K562 (cell line): ENCODE data around the gene NR6A1. TPM values are rescaled to one million over a fixed set of nuclear protein-coding genes. Genes with fewer than 3 reads are reported as not detected.

Experiments used
- ATAC-seq: fragments of 200-7000 bp; cut with Tn5 transposase; 3 replicates; pipeline ENCODE4 v1.9.1; 2020; ENCODE audit warnings: moderate library complexity
- BruUV-seq: library from RNA; stranded (reverse); fragments of 400-500 nt; replicated peaks from 2 replicates; lab custom pipeline; 2021; lab: Mats Ljungman, UMichigan
- CTCF ChIA-PET: fragments of 300-600 bp; formaldehyde crosslinking; extraction: SDS; loops from one replicate; lab custom pipeline; 2021; ENCODE audit warnings: low intra/inter-chr PET ratio; lab: Yijun Ruan, JAX
- POLR2A ChIA-PET: fragments of 300-600, 350-650 bp; sonication (Branson Sonifier 250); formaldehyde crosslinking; extraction: SDS; loops from one replicate; lab custom pipeline; 2021; ENCODE audit warnings: antibody characterized with exemption, inconsistent platforms; lab: Yijun Ruan, JAX
- DNase-seq, 4 experiments: peaks; one replicate each; pipeline versions ENCODE4 v3.0.0 to v3.0.0-alpha.2; 2011 to 2018; ENCODE audit warnings: low spot score in 3 of 4, mixed read lengths in 3 of 4; ENCODE audit errors: extremely low read depth in 1 of 4
- FAIRE-seq: peaks from 2 replicates; lab custom pipeline; 2011; peaks lifted over from hg19 to GRCh38; lab: Jason Lieb, UNC
- H2AFZ ChIP-seq: 2 replicates; pipeline ENCODE4 v1.6.0; 2011; ENCODE audit warnings: low read depth, low read length, control low read depth, inconsistent platforms
- H3K27ac ChIP-seq: fragments of 200-600 bp; 3 replicates; pipeline ENCODE4 v1.8.0; 2011; ENCODE audit warnings: low read depth, mild to moderate bottlenecking, control low read depth, inconsistent platforms, low read length, moderate library complexity, mixed read lengths; ENCODE audit errors: extremely low read depth
- H3K27me3 ChIP-seq, 2 experiments: fragments of 300-600 bp in 1 of 2; 2 replicates in 1 of 2; 3 replicates in 1 of 2; pipeline versions ENCODE4 v1.6.0 to v1.8.0; 2011; ENCODE audit warnings: inconsistent platforms in 2 of 2, low read length in 2 of 2, mild to moderate bottlenecking in 1 of 2, mixed read lengths in 1 of 2, moderate library complexity in 1 of 2; ENCODE audit not compliant: control insufficient read depth in 2 of 2, insufficient read depth in 2 of 2
- H3K36me3 ChIP-seq: fragments of 300-600 bp; 3 replicates; pipeline ENCODE4 v1.8.0; 2011; ENCODE audit warnings: mild to moderate bottlenecking, low read length, inconsistent platforms; ENCODE audit not compliant: control insufficient read depth, insufficient read depth
- H3K4me1 ChIP-seq, 2 experiments: fragments of 200-600 bp in 1 of 2; replicated peaks in 1 of 2; 2 replicates in 1 of 2; 3 replicates in 1 of 2; pipeline versions ENCODE4 v1.5.1 to v1.8.0; 2011; ENCODE audit warnings: inconsistent platforms in 2 of 2, low read length in 2 of 2, mild to moderate bottlenecking in 1 of 2, mixed read lengths in 1 of 2, moderate library complexity in 1 of 2; ENCODE audit not compliant: control insufficient read depth in 2 of 2, insufficient read depth in 2 of 2
- H3K4me2 ChIP-seq: 2 replicates; pipeline ENCODE4 v1.6.1; 2011; ENCODE audit warnings: low read length, control low read depth, inconsistent platforms, mixed read lengths; ENCODE audit not compliant: insufficient read depth
- H3K4me3 ChIP-seq: fragments of 200-600 bp; sonication (generic), shearing (Covaris generic); 2 replicates; pipeline ENCODE4 v1.5.1; 2016; ENCODE audit warnings: control low read depth, inconsistent platforms
- H3K79me2 ChIP-seq: fragments of 200-600 bp; 3 replicates; pipeline ENCODE4 v1.8.0; 2011; ENCODE audit warnings: low read length, inconsistent platforms; ENCODE audit not compliant: control insufficient read depth, insufficient read depth
- H3K9ac ChIP-seq, 2 experiments: 2 replicates each; pipeline versions ENCODE4 v1.6.0 to v1.6.1; 2011; ENCODE audit warnings: low read depth in 2 of 2, low read length in 2 of 2, control low read depth in 1 of 2, inconsistent platforms in 1 of 2, mild to moderate bottlenecking in 1 of 2, mixed read lengths in 1 of 2; ENCODE audit not compliant: insufficient read depth in 1 of 2
- H3K9me1 ChIP-seq: one replicate; pipeline ENCODE4 v1.6.0; 2011; ENCODE audit warnings: inconsistent platforms, mild to moderate bottlenecking, low read length, moderate library complexity; ENCODE audit not compliant: control insufficient read depth, insufficient read depth
- H3K9me3 ChIP-seq: replicated peaks from 2 replicates; pipeline ENCODE4 v1.5.1; 2011; ENCODE audit warnings: low read depth, low read length, inconsistent platforms; ENCODE audit not compliant: control insufficient read depth, insufficient read depth
- H4K20me1 ChIP-seq: replicated peaks from 2 replicates; pipeline ENCODE4 v1.6.1; 2011; ENCODE audit warnings: low read length, inconsistent platforms, mixed read lengths; ENCODE audit not compliant: control insufficient read depth, insufficient read depth
- FOXJ3 ChIP-seq: sonication (generic); formaldehyde crosslinking; IDR thresholded peaks from 2 replicates; pipeline ENCODE4 v1.4.0; 2020; ENCODE audit warnings: mild to moderate bottlenecking, missing genetic modification reagents
- PHF20 ChIP-seq: fragments of 450-650 bp; IDR thresholded peaks from 2 replicates; pipeline ENCODE4 v1.6.1; 2018; ENCODE audit not compliant: partially characterized antibody
- PPARD ChIP-seq: fragments of 250-450 bp; sonication (Bioruptor Pico); IDR thresholded peaks from 2 replicates; pipeline ENCODE4 v1.8.0; 2022; ENCODE audit warnings: inconsistent platforms, mild to moderate bottlenecking, moderate library complexity
- SNRNP70 ChIP-seq: fragments of 200-400 bp; formaldehyde crosslinking; optimal IDR thresholded peaks from 2 replicates; pipeline ENCODE3; 2017; ENCODE audit warnings: low read depth, low read length
- ZNF124 ChIP-seq: sonication (generic); formaldehyde crosslinking; IDR thresholded peaks from 2 replicates; pipeline ENCODE4 v1.8.1; 2022; ENCODE audit warnings: missing genetic modification reagents
- WGBS: fragments of 100-300 bp; shearing (Covaris generic); methylation state at CpG from one replicate; pipeline ENCODE4 v1.1.6; 2016; ENCODE audit warnings: low coverage, mixed read lengths; ENCODE audit not compliant: insufficient coverage; ENCODE audit errors: missing lambda C conversion rate; 5-methylcytosine and 5-hydroxymethylcytosine counted together
- in situ Hi-C: fragments of 300-500 bp; cut with MboI; formaldehyde crosslinking; loops from 4 replicates; pipeline ENCODE4 v1.15.0; 2018; ENCODE audit warnings: inconsistent platforms, mixed read lengths
- intact Hi-C: fragments of 100-400 bp; cut with micrococcal nuclease; formaldehyde crosslinking; loops from 2 replicates; pipeline ENCODE4 v1.14.2; 2022
- polyA plus RNA-seq, 8 experiments: library from polyadenylated mRNA; depleted of rRNA in 4 of 8; stranded (reverse) in 5 of 8; unstranded in 3 of 8; fragments of >200 nt; fragmentation: Nextera tagmentation in 2 of 8; fragmentation: Illumina TruSeq in 1 of 8; extraction: Ambion mirVana in 2 of 8; extraction: Trizol in 1 of 8; gene quantifications; 2 replicates each; pipeline versions ENCODE4 v1.2.1 to v1.2.3, GENCODE V29; 2011 to 2014; ENCODE audit warnings: inconsistent platforms in 1 of 8, missing spikeins in 1 of 8
- total RNA-seq, 7 experiments: library from RNA; depleted of rRNA in 6 of 7; stranded (reverse); fragments of >200 nt in 6 of 7; fragmentation: Illumina TruSeq in 2 of 7; extraction: Trizol in 2 of 7; gene quantifications; 2 replicates each; pipeline versions ENCODE4 v1.2.1 to v1.2.3, GENCODE V29; 2011 to 2021; ENCODE audit warnings: low replicate concordance in 1 of 7
- TF ChIP-seq, protein P1 (sequence below), 2 experiments: fragments of 450-650 bp; IDR thresholded peaks; 2 replicates each; pipeline ENCODE4 v1.6.1; 2016
- TF ChIP-seq, protein P2 (sequence below): fragments of 450-650 bp; IDR thresholded peaks from 2 replicates; pipeline ENCODE4 v1.6.1; 2016; ENCODE audit warnings: mild to moderate bottlenecking
- TF ChIP-seq, protein P3 (sequence below): fragments of 250-450 bp; sonication (Bioruptor Pico); IDR thresholded peaks from 2 replicates; pipeline ENCODE4 v1.8.0; 2021; ENCODE audit warnings: mild to moderate bottlenecking, moderate library complexity
- TF ChIP-seq, protein P4 (sequence below): sonication (generic); formaldehyde crosslinking; IDR thresholded peaks from 2 replicates; pipeline ENCODE4 v1.8.1; 2023; ENCODE audit warnings: mild to moderate bottlenecking, missing genetic modification reagents

The NR6A1 gene
- total and polyA plus RNA-seq, 9 of the 15 experiments (the other 6 are each of a cell fraction or from before 2014, with no cell fraction given), result 9.7 to 55.4 (median 28.3) TPM

DNA sequence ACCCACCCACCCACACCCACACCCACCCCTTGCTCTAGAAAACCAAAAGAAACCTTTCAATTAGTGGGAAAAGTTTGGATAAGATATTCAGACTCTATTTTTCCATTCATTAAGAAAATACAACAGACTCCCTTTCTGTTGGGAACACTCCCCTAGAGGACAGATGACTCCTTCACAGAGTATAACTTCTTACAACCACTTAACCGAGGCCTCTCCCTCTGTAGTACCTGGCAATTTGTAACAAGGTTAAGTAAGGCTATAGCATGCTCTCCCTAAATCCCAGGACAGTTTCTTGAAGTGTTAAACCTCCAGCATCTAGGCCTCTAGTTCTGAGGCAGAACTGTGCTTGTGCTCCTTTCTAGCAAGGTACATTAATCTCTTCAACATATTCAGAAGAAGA is 188.0 kb downstream of the NR6A1 start:
- Histone ChIP-seq H3K4me1 (no peaks in the 10 kb centered on the region), H3K27me3 (no peaks in the 10 kb centered on the region), H3K4me3 (no peak overlapping the region), H3K79me2 (peaks cover 22% of the 10 kb centered on the region; the same call in 2 of the 3 replicates), H3K4me2 (no peak overlapping the region), H3K9ac (no peak overlapping the region), H3K36me3 (no peaks in the 10 kb centered on the region), H3K9me1 (no peaks in the 10 kb centered on the region), H2AFZ (no peak overlapping the region), H4K20me1 (no peaks in the 10 kb centered on the region; the same call in 1 of the 2 replicates), H3K27ac (no peak overlapping the region), H3K9me3 (no peaks in the 10 kb centered on the region)
- DNase-seq (no peak), FAIRE-seq (peak; percentile 69), ATAC-seq (peak; percentile 57)
- TF ChIP-seq, protein P1, sequence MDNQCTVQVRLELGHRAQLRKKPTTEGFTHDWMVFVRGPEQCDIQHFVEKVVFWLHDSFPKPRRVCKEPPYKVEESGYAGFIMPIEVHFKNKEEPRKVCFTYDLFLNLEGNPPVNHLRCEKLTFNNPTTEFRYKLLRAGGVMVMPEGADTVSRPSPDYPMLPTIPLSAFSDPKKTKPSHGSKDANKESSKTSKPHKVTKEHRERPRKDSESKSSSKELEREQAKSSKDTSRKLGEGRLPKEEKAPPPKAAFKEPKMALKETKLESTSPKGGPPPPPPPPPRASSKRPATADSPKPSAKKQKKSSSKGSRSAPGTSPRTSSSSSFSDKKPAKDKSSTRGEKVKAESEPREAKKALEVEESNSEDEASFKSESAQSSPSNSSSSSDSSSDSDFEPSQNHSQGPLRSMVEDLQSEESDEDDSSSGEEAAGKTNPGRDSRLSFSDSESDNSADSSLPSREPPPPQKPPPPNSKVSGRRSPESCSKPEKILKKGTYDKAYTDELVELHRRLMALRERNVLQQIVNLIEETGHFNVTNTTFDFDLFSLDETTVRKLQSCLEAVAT (IDR thresholded peaks at IDR 0.05), result no peak
- TF ChIP-seq, protein P2, sequence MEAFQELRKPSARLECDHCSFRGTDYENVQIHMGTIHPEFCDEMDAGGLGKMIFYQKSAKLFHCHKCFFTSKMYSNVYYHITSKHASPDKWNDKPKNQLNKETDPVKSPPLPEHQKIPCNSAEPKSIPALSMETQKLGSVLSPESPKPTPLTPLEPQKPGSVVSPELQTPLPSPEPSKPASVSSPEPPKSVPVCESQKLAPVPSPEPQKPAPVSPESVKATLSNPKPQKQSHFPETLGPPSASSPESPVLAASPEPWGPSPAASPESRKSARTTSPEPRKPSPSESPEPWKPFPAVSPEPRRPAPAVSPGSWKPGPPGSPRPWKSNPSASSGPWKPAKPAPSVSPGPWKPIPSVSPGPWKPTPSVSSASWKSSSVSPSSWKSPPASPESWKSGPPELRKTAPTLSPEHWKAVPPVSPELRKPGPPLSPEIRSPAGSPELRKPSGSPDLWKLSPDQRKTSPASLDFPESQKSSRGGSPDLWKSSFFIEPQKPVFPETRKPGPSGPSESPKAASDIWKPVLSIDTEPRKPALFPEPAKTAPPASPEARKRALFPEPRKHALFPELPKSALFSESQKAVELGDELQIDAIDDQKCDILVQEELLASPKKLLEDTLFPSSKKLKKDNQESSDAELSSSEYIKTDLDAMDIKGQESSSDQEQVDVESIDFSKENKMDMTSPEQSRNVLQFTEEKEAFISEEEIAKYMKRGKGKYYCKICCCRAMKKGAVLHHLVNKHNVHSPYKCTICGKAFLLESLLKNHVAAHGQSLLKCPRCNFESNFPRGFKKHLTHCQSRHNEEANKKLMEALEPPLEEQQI, result no peak
- TF ChIP-seq, protein P3, sequence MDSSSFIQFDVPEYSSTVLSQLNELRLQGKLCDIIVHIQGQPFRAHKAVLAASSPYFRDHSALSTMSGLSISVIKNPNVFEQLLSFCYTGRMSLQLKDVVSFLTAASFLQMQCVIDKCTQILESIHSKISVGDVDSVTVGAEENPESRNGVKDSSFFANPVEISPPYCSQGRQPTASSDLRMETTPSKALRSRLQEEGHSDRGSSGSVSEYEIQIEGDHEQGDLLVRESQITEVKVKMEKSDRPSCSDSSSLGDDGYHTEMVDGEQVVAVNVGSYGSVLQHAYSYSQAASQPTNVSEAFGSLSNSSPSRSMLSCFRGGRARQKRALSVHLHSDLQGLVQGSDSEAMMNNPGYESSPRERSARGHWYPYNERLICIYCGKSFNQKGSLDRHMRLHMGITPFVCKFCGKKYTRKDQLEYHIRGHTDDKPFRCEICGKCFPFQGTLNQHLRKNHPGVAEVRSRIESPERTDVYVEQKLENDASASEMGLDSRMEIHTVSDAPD, result no peak
- TF ChIP-seq PHF20 (no peak), SNRNP70 (no peak), PPARD (CRISPR knock-in tag) (no peak), ZNF124 (CRISPR knock-in tag) (no peak), FOXJ3 (CRISPR knock-in tag) (no peak)
- TF ChIP-seq, protein P4, sequence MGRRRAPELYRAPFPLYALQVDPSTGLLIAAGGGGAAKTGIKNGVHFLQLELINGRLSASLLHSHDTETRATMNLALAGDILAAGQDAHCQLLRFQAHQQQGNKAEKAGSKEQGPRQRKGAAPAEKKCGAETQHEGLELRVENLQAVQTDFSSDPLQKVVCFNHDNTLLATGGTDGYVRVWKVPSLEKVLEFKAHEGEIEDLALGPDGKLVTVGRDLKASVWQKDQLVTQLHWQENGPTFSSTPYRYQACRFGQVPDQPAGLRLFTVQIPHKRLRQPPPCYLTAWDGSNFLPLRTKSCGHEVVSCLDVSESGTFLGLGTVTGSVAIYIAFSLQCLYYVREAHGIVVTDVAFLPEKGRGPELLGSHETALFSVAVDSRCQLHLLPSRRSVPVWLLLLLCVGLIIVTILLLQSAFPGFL (CRISPR knock-in tag), result no peak
- ChIA-PET POLR2A (no interaction called here), CTCF (no interaction called here)
- in situ Hi-C loops, result no loop called here
- no TSS peak for BruUV-seq
- intact Hi-C loops, result no loop called here
- WGBS, result 42% methylated on average over 1 of the region's 1 CpG
